GM21619 (cell line): Measurements from ENCODE around the gene CAPRIN1.

Experiments used
- ATAC-seq: cut with Tn5 transposase; IDR thresholded peaks from one replicate; pipeline ENCODE4 v1.9.1; 2021; ENCODE audit not compliant: unreplicated experiment

The CAPRIN1 gene, protein sequence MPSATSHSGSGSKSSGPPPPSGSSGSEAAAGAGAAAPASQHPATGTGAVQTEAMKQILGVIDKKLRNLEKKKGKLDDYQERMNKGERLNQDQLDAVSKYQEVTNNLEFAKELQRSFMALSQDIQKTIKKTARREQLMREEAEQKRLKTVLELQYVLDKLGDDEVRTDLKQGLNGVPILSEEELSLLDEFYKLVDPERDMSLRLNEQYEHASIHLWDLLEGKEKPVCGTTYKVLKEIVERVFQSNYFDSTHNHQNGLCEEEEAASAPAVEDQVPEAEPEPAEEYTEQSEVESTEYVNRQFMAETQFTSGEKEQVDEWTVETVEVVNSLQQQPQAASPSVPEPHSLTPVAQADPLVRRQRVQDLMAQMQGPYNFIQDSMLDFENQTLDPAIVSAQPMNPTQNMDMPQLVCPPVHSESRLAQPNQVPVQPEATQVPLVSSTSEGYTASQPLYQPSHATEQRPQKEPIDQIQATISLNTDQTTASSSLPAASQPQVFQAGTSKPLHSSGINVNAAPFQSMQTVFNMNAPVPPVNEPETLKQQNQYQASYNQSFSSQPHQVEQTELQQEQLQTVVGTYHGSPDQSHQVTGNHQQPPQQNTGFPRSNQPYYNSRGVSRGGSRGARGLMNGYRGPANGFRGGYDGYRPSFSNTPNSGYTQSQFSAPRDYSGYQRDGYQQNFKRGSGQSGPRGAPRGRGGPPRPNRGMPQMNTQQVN

DNA sequence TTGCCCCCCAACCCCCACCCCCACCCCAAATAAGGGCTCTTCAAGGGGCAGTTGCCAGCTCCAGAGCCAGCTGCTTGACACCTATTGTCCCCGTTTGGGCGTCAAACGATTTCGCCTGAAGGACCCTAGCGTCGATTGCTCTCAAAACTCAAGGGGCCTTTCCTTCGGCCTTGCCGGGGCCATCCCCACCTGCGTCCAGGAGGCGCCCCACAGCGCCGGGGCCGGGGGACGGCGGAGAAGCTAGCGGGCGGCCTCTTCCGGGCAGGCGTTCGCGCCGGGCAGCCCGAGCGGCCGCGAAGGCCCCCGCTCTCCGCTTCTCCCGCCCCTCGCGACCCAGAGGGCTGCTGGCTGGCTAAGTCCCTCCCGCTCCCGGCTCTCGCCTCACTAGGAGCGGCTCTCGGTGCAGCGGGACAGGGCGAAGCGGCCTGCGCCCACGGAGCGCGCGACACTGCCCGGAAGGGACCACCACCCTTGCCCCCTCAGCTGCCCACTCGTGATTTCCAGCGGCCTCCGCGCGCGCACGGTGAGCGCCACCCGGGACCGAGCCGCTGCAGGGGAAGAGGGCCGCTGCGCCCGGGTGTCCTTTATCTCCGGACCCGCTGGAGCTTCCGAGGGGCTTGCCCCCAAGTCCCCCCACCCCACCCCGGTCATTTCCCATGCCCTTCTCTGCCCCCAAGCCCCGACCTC lies at the start of gene CAPRIN1:
TSS of gene CAPRIN1 (plus strand) at position 383 of the 687 bp plus-strand sequence. CDS start 690 bp downstream, outside the sequence.
- peak; percentile 56 for ATAC-seq

DNA sequence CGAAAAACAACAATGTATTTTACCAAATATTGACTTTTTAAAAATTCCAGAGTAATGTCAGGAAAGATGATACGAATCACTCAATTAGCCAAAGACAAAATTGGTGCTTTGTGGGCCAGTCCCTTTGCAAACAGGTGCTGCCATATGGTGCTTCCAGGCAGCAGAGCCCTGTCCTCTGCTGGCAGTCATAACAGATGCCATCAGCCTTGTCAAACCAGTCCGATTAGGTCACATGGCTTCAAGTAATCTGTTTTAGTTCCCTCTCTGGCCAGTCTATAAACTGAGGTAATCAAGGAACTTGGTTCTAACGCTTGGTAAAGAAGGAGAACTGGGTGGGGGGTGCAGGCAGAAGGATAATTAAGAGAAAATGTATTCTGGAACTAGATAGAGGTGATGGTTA lies 49.1 kb upstream of the CAPRIN1 start:
- no peak for ATAC-seq

DNA sequence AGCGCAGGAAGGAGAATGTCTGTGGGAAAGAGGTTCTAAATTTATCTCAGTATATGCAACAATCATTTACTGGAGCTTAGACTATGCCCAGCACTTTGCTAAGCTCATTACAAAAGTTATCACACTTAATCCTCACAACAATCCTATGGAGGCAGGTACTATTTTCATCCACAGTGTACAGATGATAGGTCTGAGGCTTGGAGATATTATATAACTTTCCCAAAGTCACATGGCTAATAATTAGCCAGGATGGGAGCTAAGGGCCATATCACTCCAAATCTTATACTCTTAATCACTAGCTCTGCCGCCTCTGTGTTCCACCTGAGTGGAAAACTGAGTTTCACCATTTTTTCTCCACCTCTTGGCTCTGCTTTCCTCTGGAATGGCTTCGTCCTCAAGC lies 47.3 kb upstream of the CAPRIN1 start:
- ATAC-seq: no peak

DNA sequence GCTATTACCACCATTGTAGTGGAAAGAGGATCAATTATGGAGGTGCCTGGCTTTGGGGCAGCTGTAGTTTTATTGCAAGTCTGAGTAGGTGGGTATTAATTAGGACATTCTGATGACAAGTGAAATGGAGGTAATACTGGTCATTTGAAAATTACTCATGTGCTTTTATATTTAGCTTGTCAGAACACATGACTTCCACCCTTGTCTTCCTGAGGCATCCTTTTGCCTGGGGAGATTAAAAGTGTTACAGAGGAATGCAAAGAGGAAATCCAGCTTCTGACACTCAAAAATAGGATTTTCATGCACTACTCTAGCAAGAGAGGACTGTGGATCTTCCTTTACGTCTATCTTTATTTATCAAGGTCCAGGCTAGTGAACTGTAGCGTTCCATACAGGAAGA lies 44.7 kb upstream of the CAPRIN1 start:
- ATAC-seq: no peak

- ATAC-seq: no peak
Observed at GRCh38 chr11:34012734-34013133, 38.8 kb upstream of the CAPRIN1 start.

- no peak for ATAC-seq
Observed at GRCh38 chr11:34013898-34014571, 37.5 kb upstream of the CAPRIN1 start.

GRCh38 chr11:34021977-34022735 lies 29.4 kb upstream of the CAPRIN1 start:
- ATAC-seq: no peak

- no peak for ATAC-seq
Observed at GRCh38 chr11:34026432-34026831, 25.1 kb upstream of the CAPRIN1 start.

GRCh38 chr11:34027516-34028408 lies 23.8 kb upstream of the CAPRIN1 start:
- no peak for ATAC-seq

- no peak for ATAC-seq
Observed at GRCh38 chr11:34028425-34028824, 23.1 kb upstream of the CAPRIN1 start.

- no peak for ATAC-seq
Observed at GRCh38 chr11:34029176-34029575, 22.4 kb upstream of the CAPRIN1 start.

GRCh38 chr11:34030382-34030781 lies 21.1 kb upstream of the CAPRIN1 start:
- ATAC-seq: no peak

- no peak for ATAC-seq
Observed at GRCh38 chr11:34033399-34033798, 18.1 kb upstream of the CAPRIN1 start.

DNA sequence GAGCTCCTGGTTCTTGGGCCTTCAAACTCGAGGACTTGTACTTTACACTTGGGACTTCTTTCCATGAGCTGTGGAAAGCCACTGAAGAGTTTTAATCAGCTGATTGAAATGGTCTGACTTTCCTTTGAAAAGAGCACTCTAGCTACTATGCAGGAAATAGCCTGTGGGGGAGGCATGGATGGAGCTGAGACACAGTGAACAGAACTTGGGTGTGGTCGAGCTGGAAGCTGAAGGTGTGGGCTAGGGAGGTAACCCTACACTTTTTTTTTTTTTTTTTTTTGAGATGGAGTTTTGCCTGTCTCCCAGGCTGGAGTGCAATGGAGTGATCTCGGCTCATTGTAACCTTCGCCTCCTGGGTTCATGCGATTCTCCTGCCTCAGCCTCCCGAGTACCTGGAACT lies 17.5 kb upstream of the CAPRIN1 start:
- no peak for ATAC-seq

DNA sequence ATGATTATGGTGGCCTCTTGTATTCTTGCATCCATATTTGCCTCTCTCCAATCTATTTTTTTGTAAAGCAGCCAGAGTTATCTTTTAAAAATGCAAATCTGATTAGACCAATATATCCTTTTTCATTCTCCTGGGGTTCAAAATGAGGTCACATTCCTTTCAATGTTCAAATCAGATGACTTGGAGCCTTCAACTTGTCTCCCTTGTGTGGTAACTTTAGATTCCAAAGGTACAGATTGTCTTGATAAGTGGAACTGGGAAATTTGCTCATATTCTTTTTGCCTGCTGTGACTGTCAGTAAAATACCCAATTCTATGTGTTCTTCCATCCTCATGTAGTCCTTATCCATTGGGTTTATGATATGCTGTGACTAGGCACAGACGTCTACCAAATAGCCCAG lies 15.1 kb upstream of the CAPRIN1 start:
- ATAC-seq: no peak

GRCh38 chr11:34037016-34037415 lies 14.5 kb upstream of the CAPRIN1 start:
- no peak for ATAC-seq

DNA sequence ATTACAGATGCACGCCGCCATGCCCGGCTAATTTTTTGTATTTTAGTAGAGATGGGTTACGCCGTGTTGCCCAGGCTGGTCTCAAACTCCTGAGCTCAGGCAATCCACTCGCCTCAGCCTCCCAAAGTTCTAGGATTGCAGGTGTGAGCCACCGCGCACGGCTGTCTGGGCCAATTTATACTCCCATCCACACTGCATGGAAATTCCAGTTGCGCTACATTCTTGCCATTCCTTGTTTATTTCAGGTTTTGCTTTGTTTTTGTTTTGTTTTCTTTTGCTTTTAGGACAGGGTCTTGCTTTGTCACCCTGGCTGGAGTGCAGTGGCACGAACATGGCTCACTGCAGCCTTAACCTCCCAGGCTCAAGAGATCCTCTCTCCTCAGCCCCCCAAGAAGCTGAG lies 11.0 kb upstream of the CAPRIN1 start:
- ATAC-seq: no peak

DNA sequence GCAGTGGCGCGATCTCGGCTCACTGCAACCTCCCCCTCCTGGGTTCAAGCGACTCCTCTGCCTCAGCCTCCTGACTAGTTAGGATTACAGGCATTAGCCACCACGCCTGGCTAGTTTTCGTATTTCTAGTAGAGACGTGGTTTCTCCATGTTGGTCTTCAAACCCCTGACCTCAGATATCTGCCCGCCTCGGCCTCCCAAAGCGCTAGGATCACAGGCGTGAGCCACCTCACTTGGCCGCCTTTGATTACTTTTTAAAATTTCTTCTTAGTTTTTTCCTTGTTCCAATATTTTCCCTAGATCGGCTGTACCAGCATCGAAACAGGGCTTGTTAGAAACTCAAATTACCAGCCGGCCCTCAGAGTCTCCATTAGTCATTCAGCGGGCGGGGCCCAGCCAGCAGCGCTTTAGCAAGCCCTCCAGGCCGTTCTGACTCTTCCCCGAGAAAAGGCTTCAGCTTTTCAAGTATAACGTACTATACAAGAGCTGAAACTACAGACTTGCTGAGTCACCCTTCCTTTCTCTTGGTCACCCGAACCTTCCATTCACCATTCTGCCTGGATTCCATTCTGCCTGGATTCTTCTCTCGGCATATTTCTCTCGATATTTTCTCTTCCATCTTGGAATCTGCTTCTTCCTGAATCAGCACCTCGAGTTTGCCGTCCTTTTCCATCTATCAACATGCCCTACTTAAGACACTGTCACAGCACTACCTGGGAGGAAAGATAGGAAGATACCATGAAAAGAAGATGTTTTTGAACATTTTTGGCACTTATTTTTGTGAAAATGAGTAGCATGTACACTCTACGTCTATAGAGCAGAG lies 6.7 kb upstream of the CAPRIN1 start:
- ATAC-seq: no peak

- no peak for ATAC-seq
Observed at GRCh38 chr11:34049028-34049427, 2.5 kb upstream of the CAPRIN1 start.
